Measurements from ENCODE around the gene TUFT1.

The TUFT1 gene

DNA sequence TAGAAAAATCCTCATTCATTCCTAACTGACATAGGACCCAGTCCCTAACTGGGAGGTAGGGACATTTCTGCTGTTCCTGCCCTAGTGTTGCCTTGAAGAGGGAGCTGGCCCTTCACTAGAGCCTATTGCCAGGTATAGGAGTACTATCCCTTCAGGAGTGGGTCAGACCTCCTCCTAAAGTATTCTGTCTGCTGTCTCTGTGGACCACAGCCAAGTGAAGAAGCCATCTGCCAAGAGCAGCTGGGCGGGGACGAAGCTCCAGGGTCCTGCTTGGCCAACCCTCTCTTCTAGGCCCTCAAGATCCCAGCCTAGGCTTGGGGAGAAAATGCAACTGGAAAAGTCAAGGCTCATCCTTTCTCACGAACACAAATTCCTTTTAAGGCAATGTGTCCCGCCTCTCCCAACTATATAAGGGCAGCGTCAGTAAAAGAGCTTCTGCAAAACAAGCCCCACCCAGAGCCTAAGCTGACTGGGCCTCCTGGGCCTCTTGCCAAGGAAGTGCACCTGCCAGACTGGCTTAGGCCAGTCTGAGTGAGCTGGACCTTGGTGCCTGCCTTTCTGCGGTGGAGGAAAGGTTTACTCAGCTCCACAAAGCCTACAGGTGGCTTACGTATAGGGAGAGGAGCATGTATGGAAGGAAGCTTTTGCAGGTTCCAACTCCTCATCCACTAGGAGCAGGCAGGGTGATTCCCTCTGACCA is 638 bp upstream of the TUFT1 start:
- DNase-seq (ENCODE audit: low read depth in 2 of 2): peak; percentile 63 to 68

DNA sequence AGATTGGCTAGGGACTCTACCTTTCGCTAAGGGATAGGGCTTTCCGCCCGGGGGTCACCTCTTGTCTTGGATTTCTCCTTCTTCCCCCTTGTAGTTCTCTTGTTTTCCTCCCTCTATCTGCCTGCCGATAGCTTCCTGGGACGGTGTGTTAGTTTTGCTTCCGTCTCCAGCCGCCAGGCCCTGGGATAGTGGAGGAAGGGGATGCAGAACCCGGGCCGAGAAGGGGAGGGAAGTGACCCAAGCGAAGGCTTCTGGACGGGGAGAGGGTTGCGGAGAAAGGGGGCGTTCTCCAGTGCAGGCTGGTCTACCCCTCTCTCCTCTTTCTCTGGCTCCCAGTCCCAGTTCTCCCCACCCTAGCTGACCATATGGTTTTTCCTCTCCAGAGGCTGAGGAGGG is 871 bp downstream of the TUFT1 start:
- no peak for DNase-seq (ENCODE audit: low read depth in 2 of 2)

DNA sequence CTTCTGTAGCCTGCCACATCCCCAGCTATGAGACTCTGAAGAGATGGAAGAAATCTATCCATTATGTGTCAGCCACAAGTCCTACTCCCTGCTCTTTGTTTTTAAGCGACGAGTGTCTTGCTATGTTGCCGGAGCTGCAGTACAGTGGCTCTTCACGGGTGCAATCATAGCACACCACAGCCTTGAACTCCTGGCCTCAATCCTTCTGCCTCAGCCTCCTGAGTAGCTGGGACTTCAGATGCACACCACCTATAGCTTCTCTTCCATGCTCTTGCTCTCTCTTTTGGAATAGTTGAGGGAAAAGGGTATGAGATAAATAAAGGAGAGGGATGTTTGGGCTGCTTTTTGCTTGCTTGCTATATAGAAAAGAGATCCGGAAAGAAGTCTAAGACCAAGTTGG is 1.6 kb downstream of the TUFT1 start:
- no peak for DNase-seq (ENCODE audit: low read depth in 2 of 2)

DNA sequence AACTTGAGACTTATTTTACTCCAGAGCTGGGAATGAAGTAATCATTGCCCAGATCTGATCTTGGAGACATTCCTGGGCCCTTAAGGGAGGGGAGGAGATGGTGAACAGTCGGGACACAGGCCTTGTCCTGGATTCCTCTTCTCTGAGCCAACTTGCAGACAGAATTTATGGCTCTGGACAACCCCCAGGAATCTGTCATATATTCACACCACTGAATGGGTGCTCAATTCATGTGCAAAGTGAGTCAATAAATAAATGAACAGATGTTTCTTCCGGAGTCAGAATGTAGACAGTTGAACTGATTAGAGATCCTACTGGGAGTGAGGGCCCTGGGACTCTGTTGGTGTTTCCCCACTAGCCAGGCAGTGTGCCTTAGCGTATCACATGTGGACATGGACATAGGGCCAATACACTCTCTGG is 2.6 kb downstream of the TUFT1 start:
- peak; percentile 93 for DNase-seq (ENCODE audit: low read depth in 2 of 2)

DNA sequence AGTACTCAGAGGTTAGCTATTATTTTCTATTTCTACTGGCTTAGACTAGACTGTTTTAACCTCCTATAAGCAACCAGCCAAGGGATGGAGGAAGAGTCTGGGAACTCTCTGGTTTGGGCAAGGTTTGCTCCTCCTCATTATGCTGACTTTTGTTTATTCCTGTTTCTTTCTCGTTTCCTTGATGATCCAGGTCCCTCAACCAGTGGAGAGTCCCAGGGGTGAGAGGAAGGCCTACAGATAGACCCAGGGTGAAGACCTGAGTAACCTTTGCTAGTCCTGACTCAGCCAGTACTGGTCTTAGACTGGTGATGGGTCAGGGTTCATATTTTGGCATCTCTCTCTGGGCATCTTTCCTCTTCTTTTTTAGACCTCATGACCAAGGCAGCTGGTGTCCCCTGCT is 5.4 kb downstream of the TUFT1 start:
- DNase-seq (ENCODE audit: low read depth in 2 of 2): no peak

DNA sequence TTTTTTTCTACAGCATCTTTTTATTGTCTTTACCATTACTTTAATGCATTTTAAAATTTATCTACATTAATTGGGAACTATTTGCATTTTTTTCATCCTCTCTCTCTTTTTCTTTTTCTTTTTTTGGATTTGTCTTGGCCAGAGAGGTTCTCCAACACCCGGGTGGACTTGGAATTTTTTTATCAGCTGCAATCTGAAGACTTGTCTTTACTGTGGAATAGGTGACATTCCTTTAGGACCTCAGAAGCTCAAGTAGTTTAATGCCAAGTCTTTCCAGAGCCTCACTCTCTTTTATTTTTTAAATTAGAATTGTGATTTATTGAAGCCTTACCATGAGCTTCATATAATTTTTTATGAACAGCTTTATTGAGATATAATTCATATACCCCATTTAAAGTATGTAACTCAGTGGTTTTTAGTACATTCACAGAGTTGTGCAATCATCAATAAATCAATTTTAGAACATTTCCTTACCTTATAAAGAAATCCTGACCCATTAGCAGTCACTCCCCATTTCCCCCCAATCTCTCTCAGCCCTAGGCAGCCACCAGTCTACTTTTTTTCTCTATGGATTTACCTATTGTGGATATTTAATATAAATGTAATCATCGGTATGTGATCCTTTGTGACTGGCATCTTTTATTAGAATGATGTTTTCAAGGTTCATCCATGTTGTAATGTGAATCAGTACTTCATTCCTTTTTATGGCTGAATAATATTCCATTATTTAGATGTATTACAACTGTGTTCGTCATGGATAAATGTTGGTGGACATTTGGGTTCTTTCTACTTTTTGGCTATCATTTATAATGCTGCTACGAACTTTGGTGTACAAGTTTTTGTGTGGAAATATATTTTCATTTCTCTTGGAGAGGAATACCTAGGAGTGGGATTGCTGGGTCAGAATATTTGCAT is 6.2 kb downstream of the TUFT1 start:
- DNase-seq (ENCODE audit: low read depth in 2 of 2): no peak

DNA sequence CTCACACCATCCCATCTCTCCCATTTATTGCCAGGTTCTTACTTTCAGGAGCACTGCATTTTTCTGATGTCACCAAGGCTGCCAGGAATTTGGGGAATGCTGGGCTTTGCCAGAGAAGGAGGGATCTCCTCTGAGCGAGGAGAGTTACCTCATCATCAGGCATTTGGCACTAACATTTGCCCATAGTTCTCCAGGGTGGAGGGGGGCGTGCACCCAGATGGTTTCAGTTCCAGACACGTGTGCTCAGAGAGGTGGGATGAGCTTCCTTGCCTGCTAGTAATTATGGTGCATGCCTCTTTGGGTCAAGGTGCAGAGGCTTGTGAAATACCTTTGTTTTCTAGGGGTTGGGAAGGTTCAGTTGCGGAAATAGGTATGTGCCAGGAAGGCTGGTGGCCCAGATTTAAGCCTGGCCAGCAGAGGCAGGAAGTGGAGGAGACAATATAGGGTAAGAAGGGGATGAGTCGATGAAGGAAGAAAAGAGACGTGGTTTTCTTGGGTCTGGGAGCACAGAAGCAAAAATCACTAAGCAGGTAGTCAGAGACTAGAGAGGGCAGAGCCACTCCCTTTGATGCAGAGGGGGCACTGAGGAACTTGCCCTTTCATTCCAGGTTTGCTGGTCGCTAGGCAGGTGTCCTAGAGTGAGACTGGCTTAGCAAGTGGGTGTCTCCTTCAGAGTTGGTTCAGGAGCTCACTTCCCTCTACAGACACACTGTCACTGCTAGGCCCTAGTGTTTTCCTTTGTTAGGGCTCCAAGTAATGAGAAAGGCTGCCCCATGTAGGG is 7.2 kb downstream of the TUFT1 start:
- DNase-seq (ENCODE audit: low read depth in 2 of 2): peak; percentile 92 to 93

DNA sequence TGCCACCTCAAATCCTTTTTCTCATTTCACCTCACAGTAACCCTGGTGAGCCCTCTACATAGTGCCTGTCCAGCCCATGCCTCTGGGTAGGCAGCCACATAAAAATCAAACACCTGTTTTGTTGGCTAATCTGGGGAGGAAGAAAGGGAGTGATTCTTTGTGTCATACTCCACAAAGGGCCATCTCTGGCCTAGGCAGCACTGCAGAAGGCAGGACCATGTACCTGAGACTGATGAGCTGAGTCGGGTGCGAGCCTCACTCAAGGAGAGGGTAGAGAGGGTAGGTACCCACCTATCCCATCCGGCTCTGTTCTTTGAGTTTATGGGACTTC is 7.8 kb downstream of the TUFT1 start:
- DNase-seq (ENCODE audit: low read depth in 2 of 2): no peak

DNA sequence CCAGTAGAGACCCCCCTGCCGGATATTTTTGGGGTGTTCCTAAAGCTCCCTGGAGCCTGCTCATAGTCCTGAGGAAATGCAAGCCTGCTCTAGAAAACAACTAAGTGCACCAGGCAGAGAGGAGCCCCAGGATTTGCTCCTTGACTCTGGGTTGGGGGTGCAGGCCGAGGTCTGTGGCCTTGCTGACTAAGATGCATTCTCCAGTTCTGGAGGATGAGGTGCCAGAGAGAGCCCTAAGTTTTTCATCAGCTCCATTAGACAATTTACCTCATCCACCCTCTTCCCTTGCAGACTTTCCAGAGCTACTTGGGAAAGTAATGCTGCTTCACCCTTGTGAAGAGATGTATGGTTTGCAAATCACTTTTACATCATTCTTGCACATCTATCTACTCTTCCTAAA is 9.1 kb downstream of the TUFT1 start:
- no peak for DNase-seq (ENCODE audit: low read depth in 2 of 2)

DNA sequence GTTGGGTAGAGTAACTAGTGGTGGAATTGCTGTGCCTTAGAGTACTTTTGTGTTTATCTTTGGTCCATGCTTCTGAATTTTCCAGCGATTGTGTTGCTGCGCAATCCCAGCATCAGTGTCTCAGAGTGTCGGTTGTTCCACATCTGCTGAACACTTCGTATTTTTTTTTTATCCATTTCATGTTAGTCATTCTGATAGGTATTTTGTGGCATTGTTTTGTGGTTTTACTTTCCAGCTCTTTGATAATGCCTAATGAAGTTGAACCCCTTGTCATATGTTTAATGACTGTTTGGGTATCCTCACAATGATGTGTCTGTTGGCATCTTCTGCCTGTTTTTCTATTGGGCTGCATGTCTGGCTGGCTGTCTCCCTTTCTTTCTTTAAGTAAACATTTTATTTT is 13.6 kb downstream of the TUFT1 start:
- no peak for DNase-seq (ENCODE audit: low read depth in 2 of 2)

DNA sequence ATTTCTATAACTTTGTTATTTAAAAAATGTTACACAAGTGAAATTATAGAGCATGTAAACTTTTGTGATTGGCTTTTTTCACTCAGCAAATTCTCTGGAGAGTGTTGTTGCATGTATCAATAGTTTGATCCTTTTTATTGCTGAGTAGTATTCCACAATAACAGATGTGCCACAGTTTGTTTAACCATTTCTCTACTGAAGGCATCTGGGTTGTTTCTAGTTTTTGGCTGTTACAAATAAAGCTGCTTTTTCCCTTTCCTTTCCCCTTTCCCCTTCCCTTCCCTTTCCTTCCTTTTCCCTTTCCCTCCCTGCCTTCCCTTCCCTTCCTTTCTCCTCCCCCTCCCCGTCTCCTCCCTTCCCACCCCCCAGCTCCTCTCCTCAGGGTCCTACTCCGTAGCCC is 15.9 kb downstream of the TUFT1 start:
- no peak for DNase-seq (ENCODE audit: low read depth in 2 of 2)

DNA sequence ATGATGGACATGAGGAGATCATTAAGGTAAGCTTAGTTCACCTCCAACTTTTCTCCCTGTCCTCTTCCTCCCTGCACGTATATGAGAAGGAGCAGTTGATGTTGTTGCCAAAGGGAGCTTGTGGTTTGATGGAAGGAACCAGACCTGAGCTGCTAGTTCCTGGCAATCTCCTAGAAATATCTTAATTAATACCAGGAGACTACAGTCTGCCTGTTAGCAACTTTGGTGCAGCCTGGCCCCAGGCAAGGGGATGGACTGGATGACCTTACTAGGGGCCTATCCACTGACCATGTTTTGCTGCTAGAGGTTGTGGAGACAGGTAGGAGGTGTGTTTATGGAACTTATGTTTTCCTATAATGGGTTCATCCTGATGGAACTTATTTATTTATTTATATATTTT is 22.6 kb downstream of the TUFT1 start:
- no peak for DNase-seq (ENCODE audit: low read depth in 2 of 2)

DNA sequence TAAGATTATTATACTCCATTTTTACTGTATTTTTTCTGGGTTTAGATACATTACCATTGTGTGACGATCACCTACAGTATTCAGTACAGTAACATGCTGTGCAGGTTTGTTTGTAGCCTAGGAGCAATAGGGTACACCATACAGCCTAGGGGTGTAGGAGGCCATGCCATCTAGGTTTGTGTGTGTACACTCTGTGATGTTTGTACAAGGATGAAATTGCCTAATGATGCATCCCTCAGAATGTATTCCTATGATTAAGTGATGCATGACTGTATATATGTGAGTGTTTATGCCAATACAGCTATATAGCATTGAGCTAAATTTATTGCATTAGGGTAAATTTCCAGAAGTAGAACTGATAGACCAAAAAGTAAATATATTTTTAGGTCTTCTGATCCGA is 23.3 kb downstream of the TUFT1 start:
- DNase-seq (ENCODE audit: low read depth in 2 of 2): no peak

DNA sequence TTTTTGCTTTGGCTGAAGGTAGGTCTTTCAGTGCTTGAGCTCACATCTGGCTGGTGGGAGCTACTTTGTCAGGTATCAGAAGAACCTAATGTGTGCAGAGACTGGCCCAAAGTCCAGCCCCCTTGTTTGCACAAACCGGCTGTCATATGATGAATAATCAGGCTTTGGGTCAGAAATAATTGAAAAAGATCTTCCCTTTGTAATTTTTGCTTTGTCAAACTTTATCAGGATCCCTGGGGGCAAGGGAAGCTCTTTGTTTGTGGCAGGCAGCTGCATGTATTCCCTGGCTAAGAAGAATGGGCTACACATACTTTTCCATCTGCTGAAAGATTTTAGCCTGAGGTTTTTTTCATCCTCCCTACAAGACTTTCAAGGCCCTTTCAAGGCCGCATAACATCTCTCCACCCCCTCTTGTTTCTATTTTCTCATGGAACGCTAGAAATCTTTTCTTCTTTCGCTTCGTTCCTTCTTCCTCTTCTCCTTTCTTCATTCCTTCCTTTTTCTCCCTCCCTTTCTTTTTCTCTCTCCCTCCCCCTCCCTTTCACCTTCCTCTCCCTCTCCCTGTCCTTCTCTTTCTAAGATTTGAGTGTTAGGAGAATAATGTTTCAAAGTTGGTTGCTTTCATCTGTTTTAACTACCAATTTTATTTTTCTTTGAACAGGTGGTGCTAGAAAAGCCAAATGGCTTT is 25.5 kb downstream of the TUFT1 start:
- DNase-seq (ENCODE audit: low read depth in 2 of 2): no peak

DNA sequence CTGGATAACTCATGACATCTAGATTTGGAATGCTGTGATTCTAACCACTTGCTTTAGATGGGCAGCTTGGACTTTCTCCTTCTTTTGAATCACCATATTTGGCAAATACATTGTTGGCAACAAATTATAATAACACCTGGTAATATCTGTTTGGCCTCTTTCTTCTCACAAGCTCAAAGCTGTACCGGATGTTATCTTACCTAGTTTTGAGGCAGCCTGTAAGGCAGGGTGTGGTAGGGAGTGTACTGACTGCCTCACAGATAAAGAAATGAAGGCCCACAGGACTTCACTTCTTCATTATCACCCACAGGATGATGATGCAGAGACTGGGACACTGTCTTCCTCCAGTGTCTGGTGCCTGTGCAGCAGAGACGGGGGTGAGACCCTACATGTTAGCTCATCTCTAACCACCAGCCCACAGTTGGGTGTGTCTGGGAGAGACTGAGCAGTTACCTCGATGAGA is 28.5 kb downstream of the TUFT1 start:
- no peak for DNase-seq (ENCODE audit: low read depth in 2 of 2)

DNA sequence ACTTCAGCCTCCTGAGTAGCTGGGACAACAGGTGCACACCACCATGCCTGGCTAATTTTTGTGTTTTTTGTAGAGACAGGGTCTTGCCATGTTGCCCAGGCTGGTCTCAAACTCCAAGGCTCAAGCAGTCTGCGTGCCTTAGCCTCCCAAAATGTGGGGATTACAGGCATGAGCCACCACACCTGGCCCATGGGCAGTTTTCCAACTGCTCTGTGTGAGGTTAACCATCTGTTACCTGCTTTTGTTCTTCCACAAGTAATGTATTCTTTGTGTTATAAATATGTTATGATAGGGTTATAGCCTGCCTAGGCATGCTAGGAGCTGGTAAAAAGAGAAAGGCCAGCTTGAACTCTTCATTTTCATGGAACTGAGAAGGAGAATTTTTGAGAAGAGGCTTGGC is 30.7 kb downstream of the TUFT1 start:
- no peak for DNase-seq (ENCODE audit: low read depth in 2 of 2)

DNA sequence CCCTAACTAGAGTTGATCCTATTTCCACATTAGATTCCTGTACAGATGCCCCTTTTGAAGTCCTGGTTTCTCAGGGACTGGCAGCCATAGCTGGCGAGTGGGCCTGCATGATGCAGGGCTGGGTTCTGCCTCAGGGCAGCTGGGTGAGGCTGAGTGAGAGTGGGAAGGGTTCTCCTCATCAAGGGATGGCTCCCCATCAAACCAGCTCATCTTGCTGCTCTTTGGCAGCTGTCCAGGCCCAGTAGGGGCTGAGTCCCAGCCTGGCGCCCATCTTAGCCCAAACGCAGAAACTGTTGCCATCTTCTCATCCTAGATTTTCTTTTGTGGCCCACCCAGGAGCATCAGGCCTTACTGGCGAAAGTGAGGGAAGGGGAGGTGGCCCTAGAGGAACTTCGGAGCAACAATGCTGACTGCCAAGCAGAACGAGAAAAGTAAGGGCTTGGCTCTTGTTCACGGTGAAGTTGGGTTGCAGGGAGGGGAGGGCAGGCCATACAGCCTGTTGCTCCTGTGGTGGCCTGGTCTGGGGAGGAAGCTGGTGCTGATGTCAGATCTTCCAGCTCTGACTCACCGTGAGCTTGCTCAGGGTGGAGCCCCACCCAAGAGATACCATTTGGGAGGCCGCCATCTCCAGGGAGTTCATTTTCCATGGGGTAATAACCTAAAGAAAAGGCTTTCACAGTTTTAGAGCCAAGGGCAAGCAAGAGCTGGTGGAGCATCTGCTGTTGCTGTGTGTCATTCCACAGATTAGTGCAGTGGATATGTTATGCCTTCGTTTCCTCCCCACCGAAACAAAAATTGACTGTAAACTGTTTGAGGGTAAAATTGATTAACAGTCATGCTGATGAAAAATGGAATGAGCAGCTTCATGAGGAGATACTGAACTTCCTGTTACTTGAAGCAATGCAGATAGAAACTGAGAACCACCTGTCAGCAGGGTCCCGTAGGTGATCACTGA is 34.7 kb downstream of the TUFT1 start:
- peak in 1 of 2 experiments; percentile 12 for DNase-seq (ENCODE audit: low read depth in 2 of 2)

DNA sequence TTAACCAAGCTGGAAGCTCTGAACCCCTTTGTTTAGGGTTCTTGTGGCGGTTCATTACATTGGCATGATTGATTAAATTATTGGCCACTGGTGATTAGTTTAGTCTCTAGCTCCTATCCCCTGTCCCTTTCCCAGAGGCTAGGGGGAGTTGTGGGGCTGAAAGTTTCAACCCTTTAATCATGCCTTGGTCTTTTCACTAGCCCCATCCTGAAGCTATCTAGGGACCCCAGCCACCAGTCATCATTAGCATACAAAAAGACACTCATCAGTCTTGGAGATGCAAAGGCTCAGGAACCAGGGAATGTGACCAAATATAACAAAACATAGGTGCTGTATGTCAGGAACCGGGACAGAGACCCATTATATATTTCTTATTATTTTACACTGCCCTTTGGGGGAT is 37.1 kb downstream of the TUFT1 start:
- no peak for DNase-seq (ENCODE audit: low read depth in 2 of 2)

DNA sequence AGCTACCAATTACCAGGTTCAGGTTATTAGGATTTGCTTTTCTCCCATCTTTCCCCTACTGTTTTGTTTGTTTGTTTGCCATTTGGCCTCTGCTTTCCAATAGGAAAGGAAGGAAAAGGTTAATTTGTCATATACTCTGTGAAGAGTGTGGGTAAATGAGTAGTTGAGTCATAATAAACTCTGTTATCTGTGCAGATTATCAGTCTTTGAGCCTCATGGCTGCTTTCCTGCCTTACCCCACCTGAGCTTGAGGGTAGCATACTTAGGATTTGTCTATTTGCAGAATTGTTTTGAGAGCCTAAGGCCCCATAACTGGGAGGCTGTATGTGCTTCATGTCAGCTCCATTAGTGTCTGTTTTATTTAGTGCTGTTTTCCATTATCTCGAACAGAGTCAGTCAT is 38.8 kb downstream of the TUFT1 start:
- DNase-seq (ENCODE audit: low read depth in 2 of 2): no peak

DNA sequence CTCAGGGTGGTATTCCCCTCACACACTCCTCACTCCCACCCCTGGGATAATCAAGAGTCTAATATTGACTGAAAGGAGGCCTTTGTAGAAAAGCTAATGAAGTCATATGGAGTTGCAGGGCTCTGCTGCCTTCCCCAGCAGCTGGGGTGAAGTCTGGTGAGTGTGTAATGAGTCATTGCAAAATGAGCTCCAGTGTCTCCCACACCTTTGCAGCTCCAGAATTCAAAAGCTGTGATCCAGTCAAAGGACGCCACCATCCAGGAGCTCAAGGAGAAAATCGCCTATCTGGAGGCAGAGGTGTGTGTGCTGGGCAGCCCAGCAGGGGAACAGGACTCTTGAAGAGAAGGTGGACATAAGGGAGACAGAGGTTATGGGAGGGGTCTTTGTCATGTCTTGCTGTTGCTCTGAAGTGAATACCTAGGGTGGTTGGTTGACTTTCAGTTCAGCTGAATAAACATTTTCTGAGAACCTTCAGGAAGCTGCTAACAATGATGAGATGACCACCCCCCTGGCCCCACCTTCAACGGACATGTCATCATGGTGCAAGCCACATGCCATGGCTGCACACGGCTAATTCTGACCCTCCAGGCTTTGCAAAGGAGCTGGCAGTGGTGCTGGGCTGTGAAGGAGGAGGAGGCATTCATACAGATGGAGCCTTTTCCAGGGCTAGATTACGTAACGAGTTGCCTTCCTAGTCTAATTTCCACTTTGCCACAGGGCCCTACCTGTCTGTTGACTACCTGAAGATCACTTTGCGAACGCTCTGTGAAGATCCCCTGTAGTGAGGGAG is 39.5 kb downstream of the TUFT1 start:
- no peak for DNase-seq (ENCODE audit: low read depth in 2 of 2)

Data from fibroblast of skin of left biceps (primary cell).